ENCODE results near the gene TNFRSF14.
"Not testable (repeated sequence)": the region's sequence is repeated elsewhere in the genome, so short reads cannot be mapped to it uniquely, and the experiment has no call there.

TNFRSF14 gene

DNA sequence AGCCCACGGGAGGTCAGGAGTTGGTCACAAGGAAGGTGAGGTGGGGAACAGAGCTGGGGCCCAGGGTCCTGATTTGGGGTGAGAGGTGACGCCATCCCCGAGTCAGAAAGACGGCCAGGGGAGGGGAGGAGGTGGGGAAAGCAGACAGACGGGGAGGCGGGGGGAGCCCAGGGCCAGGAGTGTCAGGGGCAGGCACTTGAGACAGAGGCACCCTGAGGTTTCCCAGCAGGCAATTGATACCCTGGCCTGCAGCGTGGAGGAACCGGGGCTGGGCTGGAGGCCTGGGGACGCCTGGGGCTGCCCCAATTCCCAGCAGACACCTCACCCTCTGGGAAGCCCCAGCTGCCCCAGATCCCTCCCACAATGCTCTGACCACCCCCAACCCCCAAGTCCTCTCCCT, 3.1 kb upstream of the TNFRSF14 start:
- not testable (repeated sequence) for DNase-seq (ENCODE audit: low read depth in 2 of 2)

DNA sequence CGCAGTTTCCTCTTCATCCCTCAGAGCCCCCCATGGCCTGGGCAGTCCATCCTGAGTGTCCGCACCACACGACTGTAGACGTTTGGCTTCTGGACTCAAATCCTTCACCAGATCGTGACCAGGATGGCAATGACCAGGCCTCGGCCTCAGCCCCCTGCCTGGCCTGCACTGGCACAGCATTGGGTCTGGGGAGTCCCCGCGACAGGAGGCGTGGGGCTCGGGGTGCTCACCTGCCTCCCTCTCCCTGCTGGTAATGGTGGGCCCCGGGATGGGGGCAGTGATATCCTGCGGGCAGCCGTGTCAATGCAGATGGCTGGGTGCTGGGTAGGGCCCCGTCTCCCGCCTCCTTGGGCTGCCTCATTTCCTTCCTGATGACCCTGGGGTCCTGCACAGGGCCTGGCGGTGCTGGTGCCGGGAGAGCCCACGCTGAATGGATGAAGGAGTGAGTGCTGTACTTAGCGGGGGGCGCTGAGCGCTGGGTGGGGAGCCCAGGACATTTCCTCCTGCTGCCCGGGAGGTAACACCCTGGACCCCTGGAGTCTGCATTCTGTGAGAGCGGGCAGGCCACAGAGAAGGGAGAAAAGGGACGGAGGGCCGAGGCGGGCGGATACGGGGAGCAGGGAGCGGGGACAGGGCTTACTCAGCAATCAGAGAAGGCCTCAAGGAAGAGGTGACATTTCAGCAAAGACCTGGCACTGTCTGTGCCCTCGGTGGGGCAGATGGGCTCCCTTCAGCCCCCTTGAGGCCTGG, 2.1 kb upstream of the TNFRSF14 start:
- no peak for DNase-seq (ENCODE audit: low read depth in 2 of 2)

DNA sequence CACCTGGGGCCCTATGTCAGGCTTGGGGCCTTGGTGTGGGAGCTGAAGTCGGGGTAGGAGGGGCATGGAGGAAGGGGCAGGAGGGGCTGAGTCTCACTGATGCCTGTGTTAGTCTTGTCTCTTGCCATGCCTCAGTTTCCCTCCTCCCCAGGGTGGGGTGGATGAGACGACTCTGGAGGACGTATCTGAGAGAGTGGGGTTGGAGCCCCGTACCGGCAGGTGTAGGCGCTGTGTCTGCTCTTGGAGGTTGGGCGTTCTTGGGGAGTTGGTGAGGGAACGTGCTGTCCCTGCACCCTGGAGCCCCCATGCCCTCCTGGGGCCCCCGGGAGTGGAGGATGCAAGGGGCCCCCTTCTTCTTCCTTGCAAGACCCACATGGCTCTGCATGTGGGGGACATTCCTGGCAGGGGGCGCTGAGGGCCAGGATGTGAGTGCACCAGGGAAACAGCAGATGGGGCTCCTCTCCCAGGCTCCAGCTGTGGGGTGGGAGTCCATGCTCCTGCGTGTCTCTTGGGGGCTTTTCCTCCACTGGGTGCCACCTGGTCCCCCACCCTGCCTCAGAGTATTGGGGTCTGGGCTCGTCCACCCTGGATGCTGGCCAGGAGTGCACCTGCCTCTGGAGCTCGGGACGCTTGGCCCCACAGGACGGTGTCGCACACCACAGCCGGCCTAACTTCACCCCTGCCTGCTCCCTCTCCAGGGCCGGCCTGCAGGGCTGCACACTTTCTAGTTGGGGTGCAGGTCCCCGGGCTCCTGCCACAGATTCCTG, 1.4 kb upstream of the TNFRSF14 start:
- no peak for DNase-seq (ENCODE audit: low read depth in 2 of 2)

DNA sequence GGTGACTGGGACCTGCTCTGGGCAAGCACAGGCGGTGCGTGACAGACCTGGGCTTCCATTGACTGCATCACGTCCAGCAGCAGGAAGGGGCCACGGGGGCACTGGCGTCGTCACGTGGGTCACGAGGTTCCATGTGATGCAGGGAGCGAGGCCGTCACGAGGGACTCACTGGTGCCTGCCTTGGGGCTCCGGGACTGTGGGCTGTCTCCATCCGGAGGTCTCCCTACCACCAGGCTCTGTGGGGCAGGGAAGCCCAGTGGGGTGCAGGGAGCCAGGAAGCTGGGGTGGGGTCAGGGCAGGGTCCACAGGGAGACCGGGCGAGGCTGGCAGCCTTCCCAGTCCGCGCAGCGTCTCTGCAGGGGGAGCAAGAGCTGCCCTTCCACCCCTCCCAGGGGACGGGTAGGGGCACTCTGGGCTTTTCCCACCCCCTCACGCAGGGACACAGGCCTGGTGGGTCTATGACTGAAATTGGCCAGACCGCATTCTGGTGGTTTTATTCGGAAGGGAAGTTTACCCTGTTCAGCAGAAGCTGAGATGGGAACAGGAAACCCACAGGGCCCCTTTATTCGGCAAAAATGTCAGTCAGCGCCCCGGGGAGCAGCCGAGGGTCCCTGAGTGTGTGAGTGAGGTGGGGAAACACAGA, 416 bp upstream of the TNFRSF14 start:
- no peak for DNase-seq (ENCODE audit: low read depth in 2 of 2)

DNA sequence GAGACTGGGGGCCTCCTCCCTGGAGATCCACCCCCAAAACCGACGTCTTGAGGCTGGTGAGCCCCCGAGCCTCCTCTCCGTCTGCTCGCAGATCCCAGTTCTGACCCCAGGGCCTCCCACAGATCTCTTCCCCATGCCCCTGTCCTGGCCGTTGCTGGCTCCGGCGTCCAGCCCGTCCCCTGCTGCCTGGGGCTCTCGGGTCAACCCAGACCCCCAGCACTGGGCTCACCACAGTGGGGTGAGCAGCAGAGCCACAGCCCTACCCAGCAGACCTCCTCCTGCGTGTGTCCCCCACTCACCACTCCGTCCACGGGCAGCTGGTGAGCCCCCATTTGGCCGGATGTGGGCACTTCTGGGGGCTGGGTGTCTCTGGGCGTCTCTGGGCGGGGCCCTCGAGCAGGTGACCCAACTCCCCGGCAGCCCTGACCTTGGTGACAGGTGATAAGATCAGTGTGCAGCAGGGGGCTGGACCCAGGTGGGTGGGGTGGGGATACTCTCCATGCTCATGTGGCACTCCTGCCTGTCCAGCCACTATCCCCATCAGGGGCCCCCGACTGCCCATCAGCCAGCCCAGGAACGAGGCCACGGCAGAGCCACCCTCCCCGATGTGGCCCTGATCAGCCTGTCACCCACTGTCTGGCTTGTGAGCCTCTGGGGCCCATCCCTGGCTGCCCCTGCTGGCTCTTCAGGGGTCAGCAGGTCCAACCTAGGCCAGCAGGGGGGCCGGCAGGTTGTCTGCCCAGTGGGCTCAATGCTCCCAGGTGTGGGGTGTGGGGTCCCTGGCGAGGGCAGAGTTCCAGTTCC, 709 bp downstream of the TNFRSF14 start:
- no peak for DNase-seq (ENCODE audit: low read depth in 2 of 2)

DNA sequence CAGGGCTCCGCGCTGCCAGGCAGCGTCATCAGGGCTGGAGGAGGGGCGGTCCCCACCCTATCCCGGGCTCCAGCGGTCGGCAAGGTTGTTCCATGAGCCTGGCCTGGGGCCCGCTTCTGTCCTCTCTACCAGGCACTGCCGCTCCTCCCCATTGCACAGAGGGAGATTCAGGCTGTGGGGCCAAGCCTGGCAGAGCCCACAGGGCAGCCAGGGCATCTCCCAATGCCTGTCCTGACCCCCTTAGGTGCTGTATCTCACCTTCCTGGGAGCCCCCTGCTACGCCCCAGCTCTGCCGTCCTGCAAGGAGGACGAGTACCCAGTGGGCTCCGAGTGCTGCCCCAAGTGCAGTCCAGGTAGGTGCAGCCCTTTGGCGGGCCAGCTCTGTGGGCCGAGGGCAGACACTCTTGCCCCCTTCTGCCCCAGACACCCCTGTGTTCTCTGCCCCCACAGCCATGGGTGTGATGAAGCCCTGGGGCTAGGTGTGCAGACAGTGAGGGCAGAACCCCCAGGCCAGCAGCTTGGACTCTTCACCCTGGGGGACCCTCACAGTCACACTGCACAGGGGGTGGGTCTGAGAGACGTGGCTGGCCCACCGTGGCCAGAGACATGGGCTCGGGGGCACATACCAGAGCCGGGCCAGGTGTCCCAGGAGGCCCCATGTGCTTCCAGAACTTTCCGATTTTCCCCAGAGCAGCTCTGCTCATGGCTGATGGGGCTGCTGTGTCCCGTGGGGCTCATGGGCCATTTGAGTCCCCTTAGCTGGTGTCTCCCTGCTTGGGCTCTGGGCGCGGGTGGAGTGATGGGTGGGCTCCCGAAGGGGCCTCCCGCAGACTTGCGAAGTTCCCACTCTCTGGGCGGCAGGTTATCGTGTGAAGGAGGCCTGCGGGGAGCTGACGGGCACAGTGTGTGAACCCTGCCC, 1.6 kb downstream of the TNFRSF14 start:
- DNase-seq (ENCODE audit: low read depth in 2 of 2): no peak

DNA sequence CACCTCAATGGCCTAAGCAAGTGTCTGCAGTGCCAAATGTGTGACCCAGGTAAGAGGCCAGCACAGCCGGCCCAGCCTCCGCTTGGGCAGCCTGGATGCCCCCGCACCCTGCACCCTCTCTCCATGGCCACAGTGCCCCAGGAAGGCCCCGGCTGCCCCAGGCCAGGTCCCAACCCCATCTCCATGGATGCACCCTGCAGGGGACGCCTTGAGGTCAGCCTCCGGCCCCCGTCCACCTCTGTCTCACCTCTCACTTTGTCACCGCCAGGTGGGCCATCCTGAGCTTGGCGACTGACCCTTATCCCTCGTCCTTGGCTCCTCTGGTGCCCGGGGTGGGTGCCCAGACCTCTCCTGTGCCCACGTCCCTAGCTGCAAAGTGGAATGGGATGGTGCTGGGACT, 2.2 kb downstream of the TNFRSF14 start:
- no peak for DNase-seq (ENCODE audit: low read depth in 2 of 2)

DNA sequence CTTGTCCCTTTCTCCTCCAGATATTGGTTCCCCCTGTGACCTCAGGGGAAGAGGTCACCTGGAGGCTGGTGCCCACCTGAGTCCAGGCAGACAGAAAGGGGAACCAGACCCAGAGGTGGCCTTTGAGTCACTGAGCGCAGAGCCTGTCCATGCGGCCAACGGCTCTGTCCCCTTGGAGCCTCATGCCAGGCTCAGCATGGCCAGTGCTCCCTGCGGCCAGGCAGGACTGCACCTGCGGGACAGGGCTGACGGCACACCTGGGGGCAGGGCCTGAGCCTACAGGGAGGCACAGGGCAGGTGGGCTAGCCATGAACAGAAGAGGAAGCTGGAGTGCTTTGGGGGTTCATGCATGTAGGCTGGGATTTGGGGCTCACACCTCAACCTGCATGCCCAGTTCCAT, 2.7 kb downstream of the TNFRSF14 start:
- DNase-seq (ENCODE audit: low read depth in 2 of 2): no peak

DNA sequence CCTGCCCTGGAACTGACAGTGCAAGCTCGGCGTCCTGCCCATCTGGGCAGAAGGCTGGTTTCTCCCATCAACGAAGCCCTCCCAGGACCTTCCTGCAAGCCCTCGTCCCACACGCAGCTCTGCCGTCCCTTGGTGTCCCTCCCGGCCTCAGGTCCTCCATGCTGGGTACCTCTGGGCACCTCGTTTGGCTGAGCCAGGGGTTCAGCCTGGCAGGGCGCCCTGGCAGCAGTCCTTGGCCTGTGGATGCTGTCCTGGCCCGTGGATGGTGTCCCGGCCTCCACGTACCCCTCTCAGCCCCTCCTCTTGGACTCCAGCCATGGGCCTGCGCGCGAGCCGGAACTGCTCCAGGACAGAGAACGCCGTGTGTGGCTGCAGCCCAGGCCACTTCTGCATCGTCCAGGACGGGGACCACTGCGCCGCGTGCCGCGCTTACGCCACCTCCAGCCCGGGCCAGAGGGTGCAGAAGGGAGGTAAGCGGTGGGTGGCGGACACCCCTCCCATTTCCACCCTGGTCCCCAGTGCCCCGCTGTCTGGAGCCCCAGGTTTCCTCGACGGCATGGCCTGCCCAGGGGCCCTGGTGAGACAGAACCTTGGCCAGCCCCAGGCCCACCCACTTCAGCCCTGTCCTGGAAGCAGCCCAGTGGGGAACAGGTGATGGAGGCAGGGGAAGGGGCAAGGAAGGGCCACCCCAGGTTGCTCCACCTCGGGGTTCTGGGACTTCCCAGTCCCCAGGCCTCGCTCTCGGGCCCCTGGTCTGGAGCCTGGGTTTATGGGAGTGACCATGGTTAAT, 3.5 kb downstream of the TNFRSF14 start:
- DNase-seq (ENCODE audit: low read depth in 2 of 2): no peak

DNA sequence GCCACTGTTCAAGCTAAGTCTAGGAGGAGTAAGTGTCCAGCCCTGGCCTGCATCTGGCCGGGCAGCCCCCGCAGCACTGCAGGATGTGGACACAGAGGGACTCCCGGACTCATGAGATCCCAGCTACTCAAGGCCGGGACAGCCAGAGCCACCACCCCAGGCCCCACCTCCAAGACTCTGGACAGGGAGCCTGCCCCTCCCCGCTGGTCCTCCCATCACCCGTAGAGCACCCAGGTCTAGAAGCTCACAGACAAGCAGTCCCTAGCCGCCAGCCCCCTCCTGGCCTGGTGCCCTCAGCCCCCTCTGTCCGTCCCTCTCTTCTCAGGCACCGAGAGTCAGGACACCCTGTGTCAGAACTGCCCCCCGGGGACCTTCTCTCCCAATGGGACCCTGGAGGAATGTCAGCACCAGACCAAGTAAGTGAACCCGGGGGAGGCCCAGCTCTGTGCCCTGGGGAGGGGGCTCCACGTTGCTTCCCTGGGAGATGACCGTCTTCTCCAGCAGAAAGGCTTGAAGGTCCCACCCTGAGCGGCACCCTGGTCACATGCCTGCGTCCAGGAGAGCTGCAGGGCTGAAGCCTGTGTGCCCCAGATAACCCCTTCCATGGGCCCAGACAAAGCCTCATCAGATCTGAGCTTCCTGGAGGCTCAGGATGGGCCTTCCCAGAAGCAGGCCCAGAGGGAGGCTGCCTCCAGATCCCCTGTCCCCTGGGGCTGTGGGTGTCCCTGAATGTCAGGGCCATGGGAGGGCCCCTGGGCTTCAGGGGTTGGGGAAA, 4.3 kb downstream of the TNFRSF14 start:
- no peak for DNase-seq (ENCODE audit: low read depth in 2 of 2)

DNA sequence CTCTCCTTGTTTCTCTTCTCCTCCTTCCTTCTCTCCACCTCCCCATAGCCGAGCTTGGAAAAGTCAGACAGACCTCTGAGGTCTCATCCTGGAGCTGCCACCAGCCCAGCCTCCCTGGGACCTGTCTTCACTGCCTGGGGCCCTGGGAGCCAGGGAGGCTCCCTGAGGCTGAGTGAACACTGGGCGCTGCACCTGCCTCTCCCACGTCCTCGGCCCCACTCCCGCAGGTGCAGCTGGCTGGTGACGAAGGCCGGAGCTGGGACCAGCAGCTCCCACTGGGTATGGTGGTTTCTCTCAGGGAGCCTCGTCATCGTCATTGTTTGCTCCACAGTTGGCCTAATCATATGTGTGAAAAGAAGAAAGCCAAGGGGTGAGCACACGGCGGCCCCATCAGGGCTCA, 5.3 kb downstream of the TNFRSF14 start:
- no peak for DNase-seq (ENCODE audit: low read depth in 2 of 2)

DNA sequence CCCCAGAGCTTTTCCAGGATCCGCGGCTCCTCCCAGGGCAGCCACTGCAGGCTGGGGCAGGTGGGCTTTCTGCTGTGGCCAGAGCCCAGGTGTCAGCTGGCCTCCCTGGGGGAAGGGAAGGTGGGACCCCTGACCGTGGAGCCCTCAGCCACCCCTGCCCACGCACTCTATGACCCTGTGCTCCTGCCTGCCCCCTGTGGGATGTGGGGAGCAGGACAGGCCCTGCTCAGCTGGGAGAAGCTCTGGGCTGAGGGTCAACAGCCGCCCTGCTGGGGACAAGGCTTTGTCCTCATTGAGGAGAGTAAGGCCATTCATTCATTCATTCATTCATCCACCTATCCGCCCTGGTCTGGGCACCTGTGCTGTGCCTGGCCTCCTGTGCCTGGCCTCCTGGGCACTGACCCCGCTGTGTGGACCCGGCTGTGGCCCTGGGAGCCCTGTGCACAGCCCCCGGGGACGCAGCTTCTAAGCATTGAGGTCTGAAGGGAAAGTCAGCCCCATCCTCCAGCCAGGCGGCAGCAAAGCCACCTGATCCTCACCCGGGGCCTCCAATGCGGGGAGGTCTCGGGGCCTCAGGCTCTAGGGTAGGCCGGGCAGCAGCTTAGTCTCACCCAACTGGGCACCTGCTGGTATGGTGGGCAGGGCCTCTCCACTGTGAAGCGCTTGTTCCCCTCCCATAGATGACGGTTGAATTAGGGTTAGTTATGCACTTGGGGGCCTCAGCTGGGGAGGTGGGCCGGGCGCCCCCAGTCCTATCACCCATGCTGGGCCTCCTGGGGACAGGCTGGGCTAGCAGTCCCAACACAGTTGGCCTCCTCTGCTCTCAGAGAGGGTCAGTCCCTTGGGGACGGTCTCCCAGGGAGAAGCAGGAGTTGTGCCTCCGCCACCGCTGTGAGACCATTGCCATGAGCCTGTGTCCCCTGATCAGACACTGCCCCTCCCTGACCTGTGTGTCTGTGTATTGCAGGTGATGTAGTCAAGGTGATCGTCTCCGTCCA, 6.0 kb downstream of the TNFRSF14 start:
- DNase-seq (ENCODE audit: low read depth in 2 of 2): no peak

DNA sequence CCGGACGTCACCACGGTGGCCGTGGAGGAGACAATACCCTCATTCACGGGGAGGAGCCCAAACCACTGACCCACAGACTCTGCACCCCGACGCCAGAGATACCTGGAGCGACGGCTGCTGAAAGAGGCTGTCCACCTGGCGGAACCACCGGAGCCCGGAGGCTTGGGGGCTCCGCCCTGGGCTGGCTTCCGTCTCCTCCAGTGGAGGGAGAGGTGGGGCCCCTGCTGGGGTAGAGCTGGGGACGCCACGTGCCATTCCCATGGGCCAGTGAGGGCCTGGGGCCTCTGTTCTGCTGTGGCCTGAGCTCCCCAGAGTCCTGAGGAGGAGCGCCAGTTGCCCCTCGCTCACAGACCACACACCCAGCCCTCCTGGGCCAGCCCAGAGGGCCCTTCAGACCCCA, 7.0 kb downstream of the TNFRSF14 start:
- DNase-seq (ENCODE audit: low read depth in 2 of 2): no peak

DNA sequence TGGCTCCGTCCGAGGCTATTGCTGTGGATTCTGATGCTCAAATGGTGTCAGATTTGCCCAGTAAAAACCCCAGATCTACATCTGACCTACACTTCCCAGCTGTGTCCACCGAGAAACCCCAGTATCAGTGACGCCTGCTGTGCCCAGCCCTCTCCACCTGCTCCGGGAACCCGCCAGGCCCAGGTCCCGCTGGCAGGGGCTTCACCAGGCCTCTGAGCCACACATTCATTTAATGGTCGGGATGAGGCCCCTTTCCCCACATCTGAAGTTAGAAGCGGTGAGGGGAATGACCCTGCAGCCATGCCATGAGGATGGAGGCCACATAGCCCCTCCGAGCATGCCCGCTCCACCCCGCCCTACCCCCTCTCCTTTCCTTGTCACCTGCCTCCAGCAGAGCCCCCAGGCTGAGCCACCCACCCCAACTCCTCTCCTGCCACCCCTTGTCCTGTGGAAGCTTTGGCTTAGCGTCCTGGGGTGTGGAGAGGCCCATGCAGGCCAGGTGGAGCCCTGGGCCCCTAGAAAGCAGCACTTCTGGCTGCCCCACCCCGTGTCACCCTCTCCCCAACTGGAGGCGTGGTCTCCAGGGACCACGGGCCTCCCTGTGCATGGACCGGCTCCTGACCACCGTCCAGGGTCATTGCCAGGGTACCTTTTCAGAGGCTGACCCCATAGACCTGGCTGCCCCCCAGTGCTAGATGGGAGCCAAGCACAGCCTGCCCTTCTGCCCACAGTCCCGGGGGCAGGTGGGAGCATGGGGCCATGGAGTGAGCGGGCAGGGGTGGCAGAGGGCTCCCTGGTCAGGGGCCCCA, 8.0 kb downstream of the TNFRSF14 start:
- no peak for DNase-seq (ENCODE audit: low read depth in 2 of 2)

DNA sequence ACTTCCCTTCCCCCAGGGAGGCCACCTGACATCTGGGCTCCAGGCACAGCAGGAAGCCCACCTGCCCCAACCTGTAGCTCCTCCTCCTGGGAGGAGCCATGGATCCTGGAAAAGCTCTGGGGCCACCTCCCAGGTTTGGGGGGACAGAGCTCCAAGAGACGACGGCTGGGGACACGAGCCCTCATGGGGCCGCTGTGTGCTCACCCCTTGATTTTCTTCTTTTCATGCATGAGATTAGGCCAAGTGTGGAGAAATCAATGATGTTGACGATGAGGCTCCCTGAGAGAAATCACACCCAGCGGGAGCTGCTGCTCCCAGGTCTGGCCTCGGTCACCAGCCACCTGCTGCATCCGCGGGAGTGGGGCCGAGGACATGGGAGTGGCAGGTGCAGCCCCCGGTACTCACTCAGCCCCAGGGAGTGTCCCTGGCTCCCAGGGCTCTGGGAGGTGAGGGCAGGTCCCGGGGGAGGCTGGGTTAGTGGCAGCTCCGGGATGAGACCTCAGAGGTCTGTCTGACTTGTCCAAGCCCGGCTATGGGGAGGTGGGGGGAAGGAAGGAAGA, 8.7 kb downstream of the TNFRSF14 start:
- DNase-seq (ENCODE audit: low read depth in 2 of 2): no peak

DNA sequence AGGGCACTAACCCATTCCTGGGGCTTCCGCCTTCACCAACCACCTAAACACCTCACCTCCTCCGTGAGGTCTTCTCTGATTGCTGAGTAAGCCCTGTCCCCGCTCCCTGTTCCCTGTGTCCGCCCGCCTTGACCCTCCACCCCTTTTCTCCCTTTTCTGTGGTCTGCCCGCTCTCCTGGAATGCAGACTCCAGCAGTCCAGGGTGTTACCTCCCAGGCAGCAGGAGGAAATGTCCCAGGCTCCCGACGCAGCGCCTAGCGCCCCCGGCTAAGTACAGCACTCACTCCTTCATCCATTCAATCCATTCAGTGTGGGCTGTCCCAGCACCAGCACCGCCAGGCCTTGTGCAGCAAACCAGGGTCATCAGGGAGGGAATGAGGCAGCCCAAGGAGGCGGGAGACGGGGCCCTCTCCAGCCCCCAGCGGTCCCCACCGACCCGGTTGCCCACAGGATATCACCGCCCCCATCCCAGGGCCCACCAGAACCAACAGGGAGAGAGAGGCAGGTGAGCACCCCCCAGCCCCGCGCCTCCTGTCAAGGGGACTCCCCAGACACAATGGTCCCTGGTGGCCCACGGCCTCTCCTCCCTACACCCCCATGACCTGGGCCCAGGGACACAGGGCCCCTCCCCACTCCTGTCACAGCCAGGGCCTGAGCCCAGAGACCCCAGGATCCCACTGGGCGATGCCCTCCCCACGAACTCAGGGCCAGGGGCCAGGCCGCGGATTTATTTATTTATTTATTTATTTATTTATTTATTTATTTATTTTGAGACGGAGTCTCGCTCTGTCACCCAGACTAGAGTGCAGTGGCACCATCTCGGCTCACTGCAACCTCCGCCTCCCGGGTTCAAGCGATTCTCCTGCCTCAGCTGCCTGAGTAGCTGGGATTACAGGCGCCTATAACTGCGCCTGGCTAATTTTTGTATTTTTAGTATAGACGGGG, 10.2 kb downstream of the TNFRSF14 start:
- no peak for DNase-seq (ENCODE audit: low read depth in 2 of 2)

Data from fibroblast of skin of left quadriceps (primary cell).